Activated CD4-positive, alpha-beta memory T cell treated with anti-CD3 and anti-CD28 coated beads, Interleukin-2, amount 10 ng/mL, durations not matched to agents 7 days and 5 days (primary cell): ENCODE data around the gene EXOC3L2. TPM values are rescaled to one million over a fixed set of nuclear protein-coding genes. Genes with fewer than 3 reads are reported as not detected.

Source experiments
- CTCF ChIA-PET: fragments of 350-600 bp; sonication (Branson Sonifier 250); formaldehyde crosslinking; loops from one replicate; lab custom pipeline; 2021; ENCODE audit warnings: antibody characterized with exemption, inconsistent platforms; lab: Charles Lee
- POLR2A ChIA-PET: fragments of 350-600 bp; sonication (Branson Sonifier 250); formaldehyde crosslinking; loops from one replicate; lab custom pipeline; 2021; ENCODE audit warnings: antibody characterized with exemption; lab: Charles Lee
- DNase-seq: peaks from one replicate; pipeline ENCODE4 v3.0.0-alpha.2; 2020
- H3K27ac Mint-ChIP-seq: one replicate; pipeline ENCODE4 v1.8.0; 2021; ENCODE audit warnings: mild to moderate bottlenecking, mixed read lengths
- H3K27me3 Mint-ChIP-seq: one replicate; pipeline ENCODE4 v1.8.0; 2021; ENCODE audit warnings: mixed read lengths
- H3K36me3 Mint-ChIP-seq: one replicate; pipeline ENCODE4 v1.8.0; 2021; ENCODE audit warnings: low read depth, mixed read lengths
- H3K4me1 Mint-ChIP-seq: one replicate; pipeline ENCODE4 v1.8.0; 2021; ENCODE audit warnings: mixed read lengths
- H3K4me3 Mint-ChIP-seq: one replicate; pipeline ENCODE4 v1.8.0; 2021; ENCODE audit warnings: mild to moderate bottlenecking, mixed read lengths
- H3K9me3 Mint-ChIP-seq: one replicate; pipeline ENCODE4 v1.8.0; 2021; ENCODE audit warnings: mixed read lengths
- total RNA-seq, 2 experiments: library from RNA; stranded (reverse); gene quantifications; one replicate each; pipeline ENCODE4 v1.2.3, GENCODE V29; 2021

Gene EXOC3L2
- total RNA-seq, 2 experiments from 2014 or later = not detected

GRCh38 chr19:45211751-45212381 is 33.3 kb downstream of the EXOC3L2 start:
- H3K36me3 Mint-ChIP-seq = no peaks in the 10 kb centered on the region
- no peak overlapping the region for H3K4me3 Mint-ChIP-seq
- peaks cover 5% of the 10 kb centered on the region for H3K4me1 Mint-ChIP-seq
- ChIA-PET CTCF (no interaction called here), POLR2A (no interaction called here)
- H3K9me3 Mint-ChIP-seq = no peaks in the 10 kb centered on the region
- H3K27me3 Mint-ChIP-seq = peaks cover 24% of the 10 kb centered on the region
- no peak overlapping the region for H3K27ac Mint-ChIP-seq
- no peak for DNase-seq

- no peak overlapping the region for H3K27ac Mint-ChIP-seq
- DNase-seq = no peak
- H3K9me3 Mint-ChIP-seq = no peaks in the 10 kb centered on the region
- POLR2A ChIA-PET = no interaction called here
- CTCF ChIA-PET = no interaction called here
- no peak overlapping the region for H3K4me3 Mint-ChIP-seq
- H3K4me1 Mint-ChIP-seq = peaks cover 4% of the 10 kb centered on the region
- peaks cover 4% of the 10 kb centered on the region for H3K27me3 Mint-ChIP-seq
- no peaks in the 10 kb centered on the region for H3K36me3 Mint-ChIP-seq
These were observed 38.9 kb downstream of the EXOC3L2 start for GRCh38 chr19:45206328-45206727.

GRCh38 chr19:45205810-45206209 is 39.4 kb downstream of the EXOC3L2 start:
- Mint-ChIP-seq H3K9me3 (no peaks in the 10 kb centered on the region), H3K4me1 (peaks cover 4% of the 10 kb centered on the region), H3K36me3 (no peaks in the 10 kb centered on the region), H3K4me3 (no peak overlapping the region), H3K27me3 (peaks cover 4% of the 10 kb centered on the region), H3K27ac (no peak overlapping the region)
- POLR2A ChIA-PET = no interaction called here
- DNase-seq = no peak
- CTCF ChIA-PET = no interaction called here

DNA sequence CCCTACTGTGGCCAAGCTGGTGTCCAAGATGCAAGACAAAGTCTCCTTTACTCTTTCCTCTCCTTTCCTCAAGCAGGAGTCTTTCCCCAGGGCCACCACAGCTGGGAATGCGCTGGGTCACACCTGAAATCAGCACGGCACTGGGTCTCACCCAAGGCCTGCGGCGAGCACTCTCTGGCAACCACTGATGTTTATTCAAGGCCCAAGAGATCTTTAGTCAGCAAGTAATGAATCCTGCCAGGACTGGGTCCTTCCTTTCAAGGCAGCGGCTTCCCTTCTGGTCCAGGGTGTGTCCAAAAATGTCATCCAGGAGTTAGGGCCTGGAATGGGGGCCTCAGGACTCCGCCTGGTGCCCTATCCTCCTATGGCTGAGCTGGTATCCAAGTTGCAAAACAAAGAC is 42.6 kb downstream of the EXOC3L2 start:
- Mint-ChIP-seq H3K4me3 (no peak overlapping the region), H3K9me3 (no peaks in the 10 kb centered on the region), H3K4me1 (no peaks in the 10 kb centered on the region), H3K36me3 (no peaks in the 10 kb centered on the region), H3K27me3 (peaks cover 4% of the 10 kb centered on the region), H3K27ac (no peak overlapping the region)
- ChIA-PET CTCF (no interaction called here), POLR2A (no interaction called here)
- no peak for DNase-seq

- H3K27me3 Mint-ChIP-seq = peaks cover 4% of the 10 kb centered on the region
- DNase-seq = no peak
- no peaks in the 10 kb centered on the region for H3K36me3 Mint-ChIP-seq
- no peaks in the 10 kb centered on the region for H3K9me3 Mint-ChIP-seq
- ChIA-PET CTCF (no interaction called here), POLR2A (interaction anchor here (0.7 kb wide), 1 partner anchor 17 kb away, joined by 4 read pairs; no protein-coding TSS in a partner anchor)
- H3K4me3 Mint-ChIP-seq = no peak overlapping the region
- H3K4me1 Mint-ChIP-seq = no peaks in the 10 kb centered on the region
- no peak overlapping the region for H3K27ac Mint-ChIP-seq
These were observed 44.6 kb downstream of the EXOC3L2 start for GRCh38 chr19:45200568-45200967.

- no peak overlapping the region for H3K27ac Mint-ChIP-seq
- peaks cover 2% of the 10 kb centered on the region for H3K27me3 Mint-ChIP-seq
These were observed 49.4 kb downstream of the EXOC3L2 start for GRCh38 chr19:45195764-45196163.

GRCh38 chr19:45191375-45191774 is 53.8 kb downstream of the EXOC3L2 start:
- peaks cover 3% of the 10 kb centered on the region for H3K4me1 Mint-ChIP-seq
- no peak for DNase-seq
- H3K4me3 Mint-ChIP-seq = no peak overlapping the region
- H3K9me3 Mint-ChIP-seq = no peaks in the 10 kb centered on the region
- no peaks in the 10 kb centered on the region for H3K36me3 Mint-ChIP-seq
- H3K27me3 Mint-ChIP-seq = no peaks in the 10 kb centered on the region
- POLR2A ChIA-PET = no interaction called here
- H3K27ac Mint-ChIP-seq = no peak overlapping the region
- CTCF ChIA-PET = no interaction called here

More at GRCh38 chr19:45195764-45196163, 49.4 kb downstream of the EXOC3L2 start:
- CTCF ChIA-PET = no interaction called here
- Mint-ChIP-seq H3K9me3 (no peaks in the 10 kb centered on the region), H3K36me3 (no peaks in the 10 kb centered on the region), H3K4me3 (no peak overlapping the region), H3K4me1 (no peaks in the 10 kb centered on the region)
- POLR2A ChIA-PET = no interaction called here
- DNase-seq = no peak

DNA sequence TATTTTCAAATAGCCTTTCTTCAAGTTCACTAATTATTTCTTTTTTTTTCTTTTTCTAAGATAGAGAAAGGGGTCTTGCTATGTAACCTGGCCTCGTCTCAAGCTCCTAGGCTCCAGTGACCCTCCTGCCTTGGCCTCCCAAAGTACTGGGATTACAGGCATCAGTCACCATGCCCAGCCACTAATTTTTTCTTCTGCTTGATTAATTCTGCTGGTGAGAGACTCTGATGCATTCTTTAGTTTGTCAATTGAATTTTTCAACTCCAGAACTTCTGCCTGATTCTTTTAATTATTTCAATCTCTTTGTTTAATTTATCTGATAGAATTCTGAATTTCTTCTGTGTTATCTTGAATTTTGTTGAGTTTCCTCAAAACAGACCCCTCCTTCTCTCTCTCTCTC is 55.2 kb downstream of the EXOC3L2 start:
- no peaks in the 10 kb centered on the region for H3K9me3 Mint-ChIP-seq
- no peak overlapping the region for H3K27ac Mint-ChIP-seq
- no peak for DNase-seq
- no peaks in the 10 kb centered on the region for H3K36me3 Mint-ChIP-seq
- H3K4me3 Mint-ChIP-seq = no peak overlapping the region
- H3K4me1 Mint-ChIP-seq = peaks cover 3% of the 10 kb centered on the region
- ChIA-PET POLR2A (no interaction called here), CTCF (no interaction called here)
- no peaks in the 10 kb centered on the region for H3K27me3 Mint-ChIP-seq

- POLR2A ChIA-PET = interaction anchor here (1.1 to 1.3 kb wide), 2 partner anchors 10 to 16 kb away, joined by 3 to 5 read pairs; partner anchors contain the start of gene TRAPPC6A
- H3K27me3 Mint-ChIP-seq = no peaks in the 10 kb centered on the region
- CTCF ChIA-PET = interaction anchor here (0.6 to 1.3 kb wide), 6 partner anchors 9 to 452 kb away, joined by 3 to 5 read pairs (median 4); partner anchors contain the start of genes BLOC1S3 and TRAPPC6A
- no peaks in the 10 kb centered on the region for H3K36me3 Mint-ChIP-seq
- DNase-seq = peak; percentile 36
- H3K27ac Mint-ChIP-seq = no peak overlapping the region
- H3K4me1 Mint-ChIP-seq = peaks cover 9% of the 10 kb centered on the region
- H3K4me3 Mint-ChIP-seq = no peak overlapping the region
- no peaks in the 10 kb centered on the region for H3K9me3 Mint-ChIP-seq
These were observed 57.6 kb downstream of the EXOC3L2 start for GRCh38 chr19:45187421-45188100.

GRCh38 chr19:45186509-45187334 is 58.5 kb downstream of the EXOC3L2 start:
- DNase-seq = no peak

DNA sequence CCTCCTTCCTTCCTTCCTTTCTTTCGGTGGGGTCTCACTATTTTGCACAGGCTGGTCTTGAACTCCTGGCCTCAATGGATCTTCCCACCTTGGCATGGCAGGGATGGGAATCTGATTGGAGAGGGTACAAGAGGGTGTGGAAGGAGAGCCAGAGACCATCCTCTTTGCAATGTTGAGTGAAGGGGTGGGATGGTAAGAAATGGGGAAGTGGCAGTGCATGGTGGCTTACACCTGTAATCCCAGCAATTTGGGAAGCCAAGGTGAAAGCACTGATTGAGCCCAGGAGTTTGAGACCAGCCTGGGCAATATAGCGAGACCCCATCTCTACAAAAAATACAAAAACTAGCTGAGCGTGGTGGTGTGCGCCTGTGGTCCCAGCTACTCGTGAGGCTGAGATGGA is 61.1 kb downstream of the EXOC3L2 start:
- Mint-ChIP-seq H3K4me1 (peaks cover 27% of the 10 kb centered on the region), H3K4me3 (no peak overlapping the region), H3K9me3 (no peaks in the 10 kb centered on the region), H3K36me3 (peaks cover 14% of the 10 kb centered on the region), H3K27me3 (no peaks in the 10 kb centered on the region), H3K27ac (no peak overlapping the region)
- DNase-seq = no peak
- ChIA-PET CTCF (interaction anchor here (0.5 to 2.0 kb wide), 5 partner anchors 12 to 744 kb away, joined by 3 to 6 read pairs (median 3); no protein-coding TSS in a partner anchor), POLR2A (no interaction called here)

More at GRCh38 chr19:45186509-45187334, 58.5 kb downstream of the EXOC3L2 start:
- Mint-ChIP-seq H3K4me1 (peaks cover 11% of the 10 kb centered on the region), H3K27ac (no peak overlapping the region), H3K9me3 (no peaks in the 10 kb centered on the region), H3K4me3 (no peak overlapping the region), H3K36me3 (peaks cover 2% of the 10 kb centered on the region), H3K27me3 (no peaks in the 10 kb centered on the region)
- ChIA-PET CTCF (interaction anchor here (0.8 to 1.3 kb wide), 5 partner anchors 8 to 152 kb away, joined by 3 to 5 read pairs (median 3); partner anchors contain the start of genes BLOC1S3 and TRAPPC6A), POLR2A (interaction anchor here (1.1 to 1.3 kb wide), 2 partner anchors 9 to 15 kb away, joined by 3 to 5 read pairs; partner anchors contain the start of gene TRAPPC6A)

DNA sequence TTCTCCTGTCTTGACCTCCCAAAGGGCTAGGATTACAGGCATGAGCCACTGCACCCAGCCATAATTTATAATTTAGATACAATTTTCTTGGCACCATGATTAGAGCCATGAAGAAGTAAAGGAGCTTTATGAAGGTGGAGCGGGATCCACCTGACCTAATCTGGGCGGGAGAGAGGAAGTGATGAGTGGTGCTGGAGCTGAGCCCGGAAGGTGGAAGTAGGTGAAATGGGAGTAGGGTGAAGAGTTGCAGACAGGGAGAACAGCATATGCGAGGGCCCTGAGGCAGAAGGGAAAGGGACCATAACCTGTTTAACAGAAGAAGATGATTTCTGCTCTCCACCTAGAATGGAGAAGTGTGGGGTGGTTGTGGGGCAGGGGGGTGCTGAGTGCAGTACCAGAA is 62.4 kb downstream of the EXOC3L2 start:
- no peaks in the 10 kb centered on the region for H3K9me3 Mint-ChIP-seq
- ChIA-PET POLR2A (interaction anchor here (1.3 kb wide), 1 partner anchor 144 kb away, joined by 3 read pairs; the partner anchor contains the start of gene CLASRP), CTCF (interaction anchor here (0.6 to 2.0 kb wide), 2 partner anchors 156 to 205 kb away, joined by 4 to 6 read pairs; no protein-coding TSS in a partner anchor)
- no peak for DNase-seq
- peaks cover 14% of the 10 kb centered on the region for H3K36me3 Mint-ChIP-seq
- H3K27me3 Mint-ChIP-seq = no peaks in the 10 kb centered on the region
- peaks cover 29% of the 10 kb centered on the region for H3K4me1 Mint-ChIP-seq
- H3K27ac Mint-ChIP-seq = no peak overlapping the region
- H3K4me3 Mint-ChIP-seq = no peak overlapping the region
